Measurements from ENCODE around the gene NOX1.
A peak's percentile ranks its signal among the peaks of the same experiment; 100 is the strongest.

NOX1 gene

GRCh38 chrX:100874325-100874724 lies at the start of gene NOX1:
TSS of gene NOX1 (minus strand) at chrX:100874359. CDS start at chrX:100874139, 220 bp downstream.
- DNase-seq, result no peak

- DNase-seq, result no peak
Observed at GRCh38 chrX:100915562-100915961, 41.4 kb upstream of the NOX1 start.

GRCh38 chrX:100913111-100913510 lies 39.0 kb upstream of the NOX1 start:
- DNase-seq, result no peak

GRCh38 chrX:100911731-100912130 lies 37.6 kb upstream of the NOX1 start:
- no peak for DNase-seq

- no peak for DNase-seq
Observed at GRCh38 chrX:100905620-100906019, 31.5 kb upstream of the NOX1 start.

- DNase-seq, result no peak
Observed at GRCh38 chrX:100904433-100904832, 30.3 kb upstream of the NOX1 start.

GRCh38 chrX:100895365-100896075 lies 21.4 kb upstream of the NOX1 start:
- no peak for DNase-seq

- DNase-seq, result no peak
Observed at GRCh38 chrX:100883654-100884053, 9.5 kb upstream of the NOX1 start.

GRCh38 chrX:100880368-100880767 lies 6.2 kb upstream of the NOX1 start:
- no peak for DNase-seq

GRCh38 chrX:100871594-100872560 lies 2.3 kb downstream of the NOX1 start:
- DNase-seq, result no peak

- DNase-seq, result no peak
Observed at GRCh38 chrX:100870527-100870926, 3.6 kb downstream of the NOX1 start.

GRCh38 chrX:100868273-100868672 lies 5.9 kb downstream of the NOX1 start:
- DNase-seq, result no peak

GRCh38 chrX:100864657-100865391 lies 9.3 kb downstream of the NOX1 start:
- DNase-seq, result no peak

GRCh38 chrX:100863326-100863864 lies 10.8 kb downstream of the NOX1 start:
- no peak for DNase-seq

GRCh38 chrX:100852810-100853209 lies 21.3 kb downstream of the NOX1 start:
- no peak for DNase-seq

GRCh38 chrX:100850317-100850716 lies 23.8 kb downstream of the NOX1 start:
- DNase-seq, result no peak

- no peak for DNase-seq
Observed at GRCh38 chrX:100831219-100831946, 42.8 kb downstream of the NOX1 start.

GRCh38 chrX:100830547-100830946 lies 43.6 kb downstream of the NOX1 start:
- no peak for DNase-seq

- no peak for DNase-seq
Observed at GRCh38 chrX:100830143-100830542, 44.0 kb downstream of the NOX1 start.

- DNase-seq, result no peak
Observed at GRCh38 chrX:100829730-100830129, 44.4 kb downstream of the NOX1 start.

GRCh38 chrX:100819837-100820666 lies 54.1 kb downstream of the NOX1 start, which contains the start of gene CSTF2:
TSS of gene CSTF2 (plus strand) at chrX:100820391. CDS start at chrX:100820417, 26 bp downstream.
- peak; percentile 81 for DNase-seq
